ENCODE results near the gene SHQ1.

- no peak for TF ChIP-seq MYC (IDR thresholded peaks at IDR 0.05; ENCODE audit: low read depth, low read length)
- TF ChIP-seq, protein P1, sequence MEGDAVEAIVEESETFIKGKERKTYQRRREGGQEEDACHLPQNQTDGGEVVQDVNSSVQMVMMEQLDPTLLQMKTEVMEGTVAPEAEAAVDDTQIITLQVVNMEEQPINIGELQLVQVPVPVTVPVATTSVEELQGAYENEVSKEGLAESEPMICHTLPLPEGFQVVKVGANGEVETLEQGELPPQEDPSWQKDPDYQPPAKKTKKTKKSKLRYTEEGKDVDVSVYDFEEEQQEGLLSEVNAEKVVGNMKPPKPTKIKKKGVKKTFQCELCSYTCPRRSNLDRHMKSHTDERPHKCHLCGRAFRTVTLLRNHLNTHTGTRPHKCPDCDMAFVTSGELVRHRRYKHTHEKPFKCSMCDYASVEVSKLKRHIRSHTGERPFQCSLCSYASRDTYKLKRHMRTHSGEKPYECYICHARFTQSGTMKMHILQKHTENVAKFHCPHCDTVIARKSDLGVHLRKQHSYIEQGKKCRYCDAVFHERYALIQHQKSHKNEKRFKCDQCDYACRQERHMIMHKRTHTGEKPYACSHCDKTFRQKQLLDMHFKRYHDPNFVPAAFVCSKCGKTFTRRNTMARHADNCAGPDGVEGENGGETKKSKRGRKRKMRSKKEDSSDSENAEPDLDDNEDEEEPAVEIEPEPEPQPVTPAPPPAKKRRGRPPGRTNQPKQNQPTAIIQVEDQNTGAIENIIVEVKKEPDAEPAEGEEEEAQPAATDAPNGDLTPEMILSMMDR (IDR thresholded peaks at IDR 0.05; ENCODE audit: extremely low read depth in 1 of 2, insufficient read depth in 1 of 2, low read depth in 1 of 2, low read length in 2 of 2), result no peak
- TF ChIP-seq EZH2 (IDR thresholded peaks at IDR 0.05; ENCODE audit: borderline replicate concordance, low read depth, low read length, severe bottlenecking), result no peak
- TF ChIP-seq POLR2A (IDR thresholded peaks at IDR 0.05; ENCODE audit: low read depth, low read length), result no peak
- no peak for TF ChIP-seq POLR2AphosphoS5 (IDR thresholded peaks at IDR 0.05; ENCODE audit: insufficient read depth, low read depth, low read length)
- no peak for TF ChIP-seq GATA2 (IDR thresholded peaks at IDR 0.05; ENCODE audit: insufficient read depth, insufficient read length, low read depth, low read length)
- no peak for TF ChIP-seq JUN (IDR thresholded peaks at IDR 0.05; ENCODE audit: borderline replicate concordance, insufficient read depth, insufficient read length, low read depth)
Measured at GRCh38 chr3:72750405-72750965, 97.8 kb downstream of the SHQ1 start.

Measured in endothelial cell of umbilical vein (primary cell).